ENCODE data around the gene TMEM125. TPM values are rescaled to one million over a fixed set of nuclear protein-coding genes. Genes with fewer than 3 reads are reported as not detected.

The TMEM125 gene
- total RNA-seq, 2 donors from 2014 or later: 52.4 to 63.3 TPM

DNA sequence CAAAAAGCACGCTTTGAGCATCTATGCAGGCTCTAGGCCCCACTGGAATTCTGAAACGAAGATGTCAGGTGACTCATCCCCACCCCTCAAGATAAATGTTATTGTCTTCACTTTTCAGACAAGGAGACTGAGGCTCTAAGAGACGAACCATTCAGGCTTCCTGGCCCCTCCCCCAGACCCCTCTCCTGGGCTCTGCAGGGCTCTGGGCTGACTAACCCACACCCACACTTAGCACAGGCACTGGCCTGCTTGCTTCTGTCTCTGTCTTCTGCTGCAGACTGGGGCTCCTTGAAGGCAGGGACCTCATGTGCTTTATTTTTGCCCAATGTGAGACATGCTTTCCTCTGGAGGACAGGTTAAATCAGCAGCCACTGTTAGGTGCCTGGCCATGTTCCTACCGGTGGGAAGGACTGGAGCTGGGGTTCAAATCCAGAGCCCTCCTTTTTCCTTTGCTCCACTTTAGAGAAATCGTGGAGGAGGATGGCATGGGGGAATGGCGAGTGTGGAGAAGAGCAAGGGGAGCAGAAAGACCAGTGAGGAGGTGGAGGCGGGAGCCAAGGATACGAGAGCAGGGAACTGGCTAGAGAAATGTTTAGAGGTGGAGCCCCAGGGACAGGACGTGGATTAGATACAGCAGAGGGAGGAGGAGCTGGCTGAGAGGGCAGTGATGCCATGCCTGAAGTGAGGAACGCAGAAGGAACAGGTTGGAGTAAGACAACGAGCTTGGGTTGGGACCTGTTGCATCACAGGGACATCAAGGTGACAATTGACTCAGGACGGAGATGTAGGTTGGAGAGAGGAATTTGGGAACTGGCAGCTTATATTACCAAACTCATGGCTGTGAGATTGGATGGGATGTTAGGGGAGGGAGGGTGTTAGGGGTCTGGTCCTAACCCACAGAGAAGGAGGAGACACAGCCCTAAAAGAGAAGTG, 1.7 kb downstream of the TMEM125 start:
- DNase-seq: no peak

GRCh38 chr1:43272161-43272560, 2.4 kb downstream of the TMEM125 start:
- DNase-seq (no peak), ATAC-seq (no peak)
- intact Hi-C loops (cut with DNase I, micrococcal nuclease): no loop called here

More for the DNA sequence above, 1.7 kb downstream of the TMEM125 start:
- intact Hi-C loops (cut with DNase I, micrococcal nuclease): no loop called here
- no peak for ATAC-seq

GRCh38 chr1:43272576-43273571, 3.1 kb downstream of the TMEM125 start:
- intact Hi-C loops (cut with DNase I, micrococcal nuclease): no loop called here
- ATAC-seq (no peak), DNase-seq (no peak)

- ATAC-seq (no peak), DNase-seq (no peak)
- intact Hi-C loops (cut with DNase I, micrococcal nuclease): no loop called here
Measured at GRCh38 chr1:43273708-43274107, 3.9 kb downstream of the TMEM125 start.

- intact Hi-C loops (cut with DNase I, micrococcal nuclease): no loop called here
- DNase-seq (no peak), ATAC-seq (peak; percentile 15)
Measured at GRCh38 chr1:43274125-43274803, 4.5 kb downstream of the TMEM125 start.

DNA sequence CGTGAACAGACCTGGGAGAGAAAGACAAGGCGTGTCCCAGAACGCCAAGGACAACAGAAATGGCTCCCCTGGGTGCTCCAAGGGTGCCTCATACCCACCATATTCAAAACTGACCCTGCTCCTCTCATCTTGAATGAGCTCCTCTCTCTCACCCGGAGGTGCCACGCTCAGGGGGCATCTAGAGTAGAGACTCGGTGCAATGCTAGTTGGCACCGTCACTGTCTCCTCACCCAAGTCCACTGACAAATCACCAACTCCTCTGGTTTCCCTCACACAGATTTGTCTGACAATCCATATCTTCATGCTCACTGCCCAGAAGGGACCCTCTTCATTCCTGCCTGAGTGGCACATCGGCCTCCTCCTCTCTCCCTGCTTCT, 5.0 kb downstream of the TMEM125 start:
- ATAC-seq (no peak), DNase-seq (no peak)
- intact Hi-C loops (cut with DNase I, micrococcal nuclease): no loop called here

DNA sequence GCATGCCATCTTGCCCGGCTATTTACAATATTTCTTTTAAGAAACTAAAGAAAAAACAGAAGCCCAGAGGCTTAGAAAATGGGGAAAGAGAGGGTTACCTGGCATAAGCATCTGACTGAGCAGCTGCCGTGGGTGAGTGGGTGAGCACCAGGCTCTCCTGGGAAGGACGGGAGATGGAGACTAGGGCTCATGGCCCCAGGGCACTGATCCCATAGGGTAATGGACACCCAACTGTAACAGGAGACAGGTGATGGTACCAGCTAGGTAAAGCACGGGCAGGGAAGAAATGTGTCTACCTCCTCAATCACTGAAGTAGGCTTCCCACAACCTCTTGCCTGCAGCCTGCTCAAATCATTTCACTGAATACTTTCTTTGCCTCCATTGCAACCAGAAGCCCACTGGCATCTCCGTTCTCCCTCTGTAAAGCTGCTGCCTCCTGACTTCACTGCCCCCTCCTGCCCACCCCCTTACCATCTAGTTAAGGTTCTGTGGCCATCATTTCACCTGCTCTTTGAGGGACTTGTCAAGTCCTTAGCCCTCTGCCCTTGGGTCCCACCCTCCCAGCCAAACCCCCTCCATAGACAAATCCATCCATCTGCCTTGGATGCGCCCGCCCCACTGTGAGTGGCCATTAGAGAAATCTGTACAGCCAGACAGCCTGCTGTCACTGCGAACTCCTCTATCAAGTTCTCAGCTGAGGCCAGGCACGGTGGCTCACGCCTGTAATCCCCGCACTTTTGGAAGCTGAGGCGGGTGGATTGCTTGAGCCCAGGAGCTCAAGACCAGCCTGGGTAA, 6.2 kb downstream of the TMEM125 start:
- ATAC-seq (no peak), DNase-seq (no peak)

GRCh38 chr1:43276673-43277072, 6.9 kb downstream of the TMEM125 start:
- ATAC-seq (no peak), DNase-seq (no peak)
- intact Hi-C loops (cut with DNase I, micrococcal nuclease): no loop called here

More for the DNA sequence above, 6.2 kb downstream of the TMEM125 start:
- intact Hi-C loops (cut with DNase I, micrococcal nuclease): no loop called here

- intact Hi-C loops (cut with DNase I, micrococcal nuclease): no loop called here
- DNase-seq: peak in 1 of 2 donors; percentile 4
- ATAC-seq: peak; percentile 64
Measured at GRCh38 chr1:43277116-43277876, 7.5 kb downstream of the TMEM125 start.

- DNase-seq (no peak), ATAC-seq (no peak)
- intact Hi-C loops (cut with DNase I, micrococcal nuclease): no loop called here
Measured at GRCh38 chr1:43279161-43279560, 9.4 kb downstream of the TMEM125 start.

DNA sequence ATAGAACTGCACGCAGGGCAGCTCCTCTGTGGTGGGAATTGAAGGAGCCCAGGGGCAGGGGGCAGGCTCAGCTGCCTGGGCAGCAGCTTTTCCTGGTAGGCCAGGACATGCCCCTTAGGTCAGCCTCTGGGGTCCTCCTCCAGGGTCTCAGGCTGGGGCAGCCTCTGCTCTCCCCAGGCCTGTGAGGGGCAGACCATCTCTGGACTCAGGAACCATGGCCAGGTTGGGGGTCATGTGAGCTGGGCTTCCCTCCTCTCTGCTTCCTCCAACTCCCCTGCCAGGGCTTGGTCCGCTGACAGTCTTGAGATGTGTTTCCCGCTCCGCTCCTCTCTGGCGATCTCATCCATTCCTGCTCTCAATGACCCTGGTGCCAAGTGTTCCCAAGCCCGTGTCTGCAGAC, 9.9 kb downstream of the TMEM125 start:
- DNase-seq (no peak), ATAC-seq (no peak)
- intact Hi-C loops (cut with DNase I, micrococcal nuclease): no loop called here

DNA sequence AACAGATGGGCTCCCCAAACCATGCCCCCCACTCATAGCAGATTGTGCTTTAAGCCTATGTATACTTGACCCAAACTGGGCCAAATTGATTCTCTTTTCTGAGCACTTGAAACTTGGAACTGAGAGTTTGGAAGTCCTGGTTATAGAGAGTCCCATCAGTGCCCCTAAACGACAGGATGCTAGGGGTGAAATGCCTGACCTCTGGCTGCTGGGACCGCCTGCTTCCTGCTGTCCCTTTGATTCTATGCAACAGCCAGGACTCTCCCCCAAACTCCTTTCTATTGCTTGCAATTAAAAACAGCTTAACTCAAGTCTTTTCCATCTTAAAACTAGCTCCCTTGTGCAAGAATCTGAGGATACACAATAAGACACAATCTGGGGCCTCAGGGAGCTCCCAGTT, 10.9 kb downstream of the TMEM125 start:
- ATAC-seq: no peak
- no peak for DNase-seq
- intact Hi-C loops (cut with DNase I, micrococcal nuclease): no loop called here

GRCh38 chr1:43282220-43283195, 12.7 kb downstream of the TMEM125 start:
- ATAC-seq (no peak), DNase-seq (no peak)
- intact Hi-C loops (cut with DNase I, micrococcal nuclease): no loop called here

- ATAC-seq: peak; percentile 19
- DNase-seq: peak in 1 of 2 donors; percentile 12
- intact Hi-C loops (cut with DNase I, micrococcal nuclease): no loop called here
Measured at GRCh38 chr1:43284065-43284464, 14.3 kb downstream of the TMEM125 start.

GRCh38 chr1:43284546-43285110, 14.8 kb downstream of the TMEM125 start:
- DNase-seq (peak in 1 of 2 donors; percentile 37), ATAC-seq (peak; percentile 40)
- intact Hi-C loops (cut with DNase I, micrococcal nuclease): no loop called here
